Measurements from ENCODE around the gene TBK1. TPM values are rescaled to one million over a fixed set of nuclear protein-coding genes. Genes with fewer than 3 reads are reported as not detected.

TBK1 gene
- total RNA-seq, 1 experiment from 2014 or later, result 23.6 TPM

DNA sequence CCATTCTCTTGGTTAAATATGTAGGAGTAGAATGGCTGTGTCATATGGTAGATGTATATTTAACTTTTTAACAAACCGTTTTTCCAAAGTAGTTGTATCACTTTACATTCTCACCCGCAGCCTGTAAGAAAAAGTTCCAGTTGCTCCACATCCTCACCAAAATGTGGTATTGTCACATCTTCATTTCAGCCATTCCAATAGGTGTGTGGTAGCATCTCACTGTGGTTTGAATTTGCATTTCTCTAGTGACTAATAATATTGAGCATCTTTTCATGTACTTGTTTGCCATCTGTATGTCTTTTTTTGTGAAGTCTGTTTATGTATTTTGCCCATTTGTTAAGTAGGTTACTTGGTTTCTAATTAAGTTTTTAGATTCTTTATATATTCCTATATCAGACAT lies 78.6 kb downstream of the TBK1 start:
- Histone ChIP-seq H3K27me3 (ENCODE audit: insufficient read depth, low read length) (no peaks in the 10 kb centered on the region), H3K4me2 (ENCODE audit: insufficient read depth, insufficient read length, low read length) (no peak overlapping the region), H3K56ac (ENCODE audit: insufficient read length, low read depth, low read length) (no peak overlapping the region), H2BK12ac (ENCODE audit: insufficient read length, low read depth, low read length) (no peak overlapping the region), H3T11ph (ENCODE audit: low read length) (no peak overlapping the region), H2AFZ (ENCODE audit: low read length) (no peak overlapping the region), H2BK5ac (ENCODE audit: insufficient read length, low read length) (no peak overlapping the region), H4K5ac (ENCODE audit: insufficient read length, low read depth, low read length) (no peak overlapping the region), H2BK120ac (ENCODE audit: low read depth, low read length, poor library complexity, severe bottlenecking) (no peak overlapping the region), H4K8ac (replicated peaks; ENCODE audit: insufficient read length, low read depth, low read length) (no peak overlapping the region), H3K79me2 (ENCODE audit: insufficient read depth, low read length) (no peaks in the 10 kb centered on the region), H3K23ac (ENCODE audit: insufficient read length, low read depth, low read length) (no peak overlapping the region), H4K20me1 (ENCODE audit: control insufficient read depth, insufficient read depth, insufficient read length) (no peaks in the 10 kb centered on the region), H3K79me1 (ENCODE audit: insufficient read depth, low read depth, low read length, poor library complexity, severe bottlenecking) (no peaks in the 10 kb centered on the region), H2AK5ac (ENCODE audit: insufficient read length, low read length) (no peak overlapping the region), H3K18ac (ENCODE audit: insufficient read length, low read depth, low read length) (no peak overlapping the region), H2BK15ac (ENCODE audit: low read depth, low read length) (no peak overlapping the region), H4K91ac (ENCODE audit: insufficient read length, low read depth, low read length) (no peak overlapping the region), H3K14ac (ENCODE audit: insufficient read depth, low read length) (no peak overlapping the region), H3K23me2 (ENCODE audit: insufficient read length, low read depth, low read length, poor library complexity, severe bottlenecking) (no peaks in the 10 kb centered on the region), H3K27ac (ENCODE audit: insufficient read length, low read depth, low read length) (no peak overlapping the region), H2BK20ac (ENCODE audit: low read depth, low read length, poor library complexity, severe bottlenecking) (no peak overlapping the region), H3K4ac (ENCODE audit: low read depth, low read length) (no peak overlapping the region), H3K9ac (ENCODE audit: extremely low read depth, insufficient read length, low read length) (no peak overlapping the region), H3K4me1 (ENCODE audit: insufficient read depth, low read length) (no peaks in the 10 kb centered on the region), H3K9me3 (ENCODE audit: control insufficient read depth, low read depth, low read length) (no peaks in the 10 kb centered on the region)
- no peak for DNase-seq
- H3K36me3 Mint-ChIP-seq (ENCODE audit: insufficient read depth in 1 of 3, low read depth in 3 of 3), result no peaks in the 10 kb centered on the region
- no peak overlapping the region for H3K4me3 Mint-ChIP-seq
- peaks cover 7 to 12% of the 10 kb centered on the region in 2 experiments for H3K4me1 Mint-ChIP-seq
- WGBS (ENCODE audit: extremely low coverage, insufficient read length, low lambda C conversion rate), result no CpG with 5 or more reads among the region's 2 CpGs
- no peak overlapping the region for H3K27ac Mint-ChIP-seq
- H3K27me3 Mint-ChIP-seq (ENCODE audit: low read depth), result no peaks in the 10 kb centered on the region; the same call in 1 of the 2 replicates
- TF ChIP-seq, protein P1, sequence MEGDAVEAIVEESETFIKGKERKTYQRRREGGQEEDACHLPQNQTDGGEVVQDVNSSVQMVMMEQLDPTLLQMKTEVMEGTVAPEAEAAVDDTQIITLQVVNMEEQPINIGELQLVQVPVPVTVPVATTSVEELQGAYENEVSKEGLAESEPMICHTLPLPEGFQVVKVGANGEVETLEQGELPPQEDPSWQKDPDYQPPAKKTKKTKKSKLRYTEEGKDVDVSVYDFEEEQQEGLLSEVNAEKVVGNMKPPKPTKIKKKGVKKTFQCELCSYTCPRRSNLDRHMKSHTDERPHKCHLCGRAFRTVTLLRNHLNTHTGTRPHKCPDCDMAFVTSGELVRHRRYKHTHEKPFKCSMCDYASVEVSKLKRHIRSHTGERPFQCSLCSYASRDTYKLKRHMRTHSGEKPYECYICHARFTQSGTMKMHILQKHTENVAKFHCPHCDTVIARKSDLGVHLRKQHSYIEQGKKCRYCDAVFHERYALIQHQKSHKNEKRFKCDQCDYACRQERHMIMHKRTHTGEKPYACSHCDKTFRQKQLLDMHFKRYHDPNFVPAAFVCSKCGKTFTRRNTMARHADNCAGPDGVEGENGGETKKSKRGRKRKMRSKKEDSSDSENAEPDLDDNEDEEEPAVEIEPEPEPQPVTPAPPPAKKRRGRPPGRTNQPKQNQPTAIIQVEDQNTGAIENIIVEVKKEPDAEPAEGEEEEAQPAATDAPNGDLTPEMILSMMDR (conservative IDR thresholded peaks at IDR 0.05), result no peak
- no peaks in the 10 kb centered on the region; a peak in 1 of 5 replicates for H3K9me3 Mint-ChIP-seq
